Fibroblast of the aortic adventitia (primary cell): Measurements from ENCODE around the gene CTNNA3. TPM values are rescaled to one million over a fixed set of nuclear protein-coding genes. Genes with fewer than 3 reads are reported as not detected.

Source experiments
- DNase-seq: peaks from one replicate; pipeline ENCODE4 v3.0.0-alpha.2; 2010; ENCODE audit warnings: low read depth
- H3K4me3 ChIP-seq: 2 replicates; pipeline ENCODE4 v1.5.1; 2011; ENCODE audit warnings: low read depth, mild to moderate bottlenecking, control low read depth, low read length, moderate library complexity
- total RNA-seq: library from RNA; depleted of rRNA; stranded (reverse); fragments of >200 nt; gene quantifications from 2 replicates; pipeline ENCODE4 v1.2.3, GENCODE V29; 2012; ENCODE audit warnings: low replicate concordance
- TF ChIP-seq, protein P1 (sequence below): IDR thresholded peaks from 2 replicates; pipeline ENCODE4 v1.5.1; 2011; ENCODE audit warnings: mild to moderate bottlenecking, low read length, control low read depth, inconsistent platforms; ENCODE audit not compliant: insufficient read depth

Gene CTNNA3
- total RNA-seq, 1 donor: not detected

DNA sequence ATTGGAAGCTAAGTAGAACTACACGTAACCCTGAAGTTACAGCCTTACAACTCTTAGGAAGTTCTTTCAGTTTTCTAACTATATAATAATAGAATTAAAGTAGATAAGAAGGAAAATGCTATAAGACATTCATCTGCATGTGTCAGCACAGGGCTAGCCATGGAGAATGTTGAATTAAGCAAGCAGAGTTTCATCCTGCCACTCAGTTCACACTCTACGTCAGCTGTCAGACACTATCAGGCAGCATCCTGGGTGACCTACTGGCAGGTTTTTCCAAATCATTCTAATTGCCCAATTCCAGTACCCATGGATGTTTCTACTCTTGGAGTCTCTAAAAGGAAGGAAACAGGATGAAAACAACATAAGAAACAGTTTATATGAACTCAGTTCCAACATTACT is 815.2 kb downstream of the CTNNA3 start:
- no peak for DNase-seq
- TF ChIP-seq, protein P1, sequence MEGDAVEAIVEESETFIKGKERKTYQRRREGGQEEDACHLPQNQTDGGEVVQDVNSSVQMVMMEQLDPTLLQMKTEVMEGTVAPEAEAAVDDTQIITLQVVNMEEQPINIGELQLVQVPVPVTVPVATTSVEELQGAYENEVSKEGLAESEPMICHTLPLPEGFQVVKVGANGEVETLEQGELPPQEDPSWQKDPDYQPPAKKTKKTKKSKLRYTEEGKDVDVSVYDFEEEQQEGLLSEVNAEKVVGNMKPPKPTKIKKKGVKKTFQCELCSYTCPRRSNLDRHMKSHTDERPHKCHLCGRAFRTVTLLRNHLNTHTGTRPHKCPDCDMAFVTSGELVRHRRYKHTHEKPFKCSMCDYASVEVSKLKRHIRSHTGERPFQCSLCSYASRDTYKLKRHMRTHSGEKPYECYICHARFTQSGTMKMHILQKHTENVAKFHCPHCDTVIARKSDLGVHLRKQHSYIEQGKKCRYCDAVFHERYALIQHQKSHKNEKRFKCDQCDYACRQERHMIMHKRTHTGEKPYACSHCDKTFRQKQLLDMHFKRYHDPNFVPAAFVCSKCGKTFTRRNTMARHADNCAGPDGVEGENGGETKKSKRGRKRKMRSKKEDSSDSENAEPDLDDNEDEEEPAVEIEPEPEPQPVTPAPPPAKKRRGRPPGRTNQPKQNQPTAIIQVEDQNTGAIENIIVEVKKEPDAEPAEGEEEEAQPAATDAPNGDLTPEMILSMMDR: no peak
- no peak overlapping the region for H3K4me3 ChIP-seq

GRCh38 chr10:66880292-66880691 is 815.7 kb downstream of the CTNNA3 start:
- TF ChIP-seq, protein P1: no peak
- no peak for DNase-seq
- H3K4me3 ChIP-seq: no peak overlapping the region

DNA sequence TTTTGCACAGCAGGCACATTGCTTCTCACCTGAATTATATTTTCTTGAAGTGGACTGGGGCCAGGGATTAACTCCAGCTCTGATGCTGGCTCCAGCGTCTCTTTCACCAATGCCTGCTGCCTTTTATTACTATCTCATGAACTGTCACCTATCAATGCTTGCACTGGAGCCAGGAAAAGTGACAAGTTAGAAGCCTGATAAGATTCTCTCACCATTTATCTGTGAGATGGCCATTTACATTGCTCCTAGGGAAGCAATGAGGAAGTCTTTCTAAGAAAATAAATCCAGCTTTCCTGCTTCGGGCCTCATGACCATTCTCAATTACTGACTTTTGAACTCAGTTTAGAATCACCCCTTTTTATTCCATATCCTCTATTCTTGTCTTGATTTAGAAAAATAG is 818.6 kb downstream of the CTNNA3 start:
- no peak overlapping the region for H3K4me3 ChIP-seq
- no peak for DNase-seq
- TF ChIP-seq, protein P1: no peak

GRCh38 chr10:66869635-66870034 is 826.4 kb downstream of the CTNNA3 start:
- TF ChIP-seq, protein P1: no peak
- DNase-seq: no peak
- no peak overlapping the region for H3K4me3 ChIP-seq

GRCh38 chr10:66862687-66863258 is 833.2 kb downstream of the CTNNA3 start:
- TF ChIP-seq, protein P1: no peak
- no peak for DNase-seq
- H3K4me3 ChIP-seq: no peak overlapping the region

- no peak overlapping the region for H3K4me3 ChIP-seq
- no peak for DNase-seq
- TF ChIP-seq, protein P1: no peak
Measured at GRCh38 chr10:66860376-66860945, 835.5 kb downstream of the CTNNA3 start.

DNA sequence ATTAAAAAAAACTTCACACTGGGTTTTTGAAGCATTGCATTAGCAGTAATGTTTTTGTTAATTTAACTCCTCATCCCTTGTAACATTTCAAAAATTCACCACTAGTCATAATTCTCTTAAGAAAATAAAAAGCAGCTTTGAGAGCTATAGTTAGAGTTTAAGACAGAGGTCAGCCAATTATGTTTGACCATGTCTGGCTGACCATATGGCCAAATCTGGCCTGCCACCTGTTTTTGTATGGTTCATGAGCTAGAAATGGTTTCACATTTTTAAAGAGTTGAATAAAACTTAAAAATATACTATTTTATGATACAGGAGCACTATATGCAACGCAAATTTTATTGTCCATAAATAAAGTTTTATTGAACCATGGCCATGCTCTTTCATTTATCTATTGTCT is 843.2 kb downstream of the CTNNA3 start:
- H3K4me3 ChIP-seq: no peak overlapping the region
- no peak for DNase-seq
- TF ChIP-seq, protein P1: no peak
